SKM-1 (cell line): Measurements from ENCODE around the gene TIAM2.
"Not testable (repeated sequence)": the region's sequence is repeated elsewhere in the genome, so short reads cannot be mapped to it uniquely, and the experiment has no call there.

Experiments
- DNase-seq: peaks from one replicate; lab custom pipeline; 2025; ENCODE audit not compliant: unreplicated experiment; lab: John Stamatoyannopoulos, UW

Gene TIAM2

GRCh38 chr6:155157101-155157500, 162.0 kb downstream of the TIAM2 start:
- no peak for DNase-seq

GRCh38 chr6:155158030-155158843, 163.1 kb downstream of the TIAM2 start:
- no peak for DNase-seq

GRCh38 chr6:155162682-155163081, 167.6 kb downstream of the TIAM2 start:
- DNase-seq: no peak

- no peak for DNase-seq
These were observed 168.5 kb downstream of the TIAM2 start for GRCh38 chr6:155163601-155164000.

GRCh38 chr6:155165029-155165710, 170.1 kb downstream of the TIAM2 start:
- DNase-seq: no peak

- no peak for DNase-seq
These were observed 175.4 kb downstream of the TIAM2 start for GRCh38 chr6:155170519-155170918.

- DNase-seq: no peak
These were observed 176.1 kb downstream of the TIAM2 start for GRCh38 chr6:155171109-155171746.

- no peak for DNase-seq
These were observed 176.8 kb downstream of the TIAM2 start for GRCh38 chr6:155171747-155172449.

- no peak for DNase-seq
These were observed 178.4 kb downstream of the TIAM2 start for GRCh38 chr6:155173488-155173887.

- peak; percentile 69 for DNase-seq
These were observed 179.6 kb downstream of the TIAM2 start for GRCh38 chr6:155174576-155175211.

GRCh38 chr6:155177363-155177961, 182.3 kb downstream of the TIAM2 start:
- peak; percentile 47 for DNase-seq

GRCh38 chr6:155181498-155181897, 186.4 kb downstream of the TIAM2 start:
- DNase-seq: no peak

- DNase-seq: no peak
These were observed 187.0 kb downstream of the TIAM2 start for GRCh38 chr6:155182103-155182502.

GRCh38 chr6:155183095-155183494, 188.0 kb downstream of the TIAM2 start:
- DNase-seq: peak; percentile 47

- not testable (repeated sequence) for DNase-seq
These were observed 189.9 kb downstream of the TIAM2 start for GRCh38 chr6:155185041-155185440.

GRCh38 chr6:155185544-155185943, 190.4 kb downstream of the TIAM2 start:
- no peak for DNase-seq

GRCh38 chr6:155186052-155186658, 191.0 kb downstream of the TIAM2 start:
- no peak for DNase-seq

- no peak for DNase-seq
These were observed 192.0 kb downstream of the TIAM2 start for GRCh38 chr6:155187106-155187505.

GRCh38 chr6:155187994-155188706, 193.0 kb downstream of the TIAM2 start:
- no peak for DNase-seq
